ENCODE measurements around the gene IL1RN. TPM values are rescaled to one million over a fixed set of nuclear protein-coding genes. Genes with fewer than 3 reads are reported as not detected.

Gene IL1RN
- total and polyA plus RNA-seq, 10 of the 15 experiments (the other 5 are each of a cell fraction or from before 2014, with no cell fraction given), result 0.04 TPM; not detected in 7

DNA sequence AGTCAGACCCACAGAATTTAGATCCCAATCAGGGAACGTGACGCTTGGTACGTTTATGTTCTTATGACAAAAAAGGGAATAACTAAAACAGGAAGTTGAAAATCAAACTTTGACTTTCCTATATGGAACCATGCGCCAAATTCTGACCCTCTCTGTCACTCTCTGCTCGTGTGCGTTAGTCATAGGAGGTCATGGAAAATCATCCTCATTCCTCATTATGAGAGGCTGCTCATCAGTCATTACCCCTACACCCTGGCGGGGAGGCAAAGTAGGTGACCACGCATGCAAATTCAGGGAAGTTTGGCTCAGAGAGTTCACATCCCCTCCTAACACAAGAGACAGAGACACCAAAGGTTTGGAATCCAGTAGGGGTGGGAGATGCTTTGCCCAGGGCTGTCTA lies 44.1 kb upstream of the IL1RN start:
- intact Hi-C loops (cut with micrococcal nuclease; ENCODE audit: unreplicated experiment) (no loop called here), in situ Hi-C loops (cut with MboI) (no loop called here)
- DNase-seq (ENCODE audit: low read depth, low spot score) (no peak), FAIRE-seq (no peak), ATAC-seq (no peak)
- H3K36me3 ChIP-seq (ENCODE audit: control insufficient read depth in 2 of 2, insufficient read depth in 2 of 2, low read length in 1 of 2), result no peaks in the 10 kb centered on the region
- H3K9ac ChIP-seq (ENCODE audit: control insufficient read depth, insufficient read depth, low read length), result no peak overlapping the region
- H3K27me3 ChIP-seq (replicated peaks in 1 of 2; ENCODE audit: control insufficient read depth in 2 of 2, insufficient read depth in 2 of 2, low read length in 1 of 2), result no peaks in the 10 kb centered on the region; a peak in 1 of 4 replicates
- H2AFZ ChIP-seq (ENCODE audit: control insufficient read depth, low read depth, low read length), result no peak overlapping the region
- CTCF ChIA-PET, result interaction anchor here (1.1 to 11.8 kb wide), 4 partner anchors 10 to 154 kb away, joined by 3 to 182 read pairs (median 4); no protein-coding TSS in a partner anchor
- no peaks in the 10 kb centered on the region for H3K9me3 ChIP-seq (replicated peaks; ENCODE audit: control insufficient read depth, insufficient read depth, low read length)
- SMC1A ChIA-PET (ENCODE audit: uncharacterized antibody, unreplicated experiment), result interaction anchor here (1.0 to 2.5 kb wide), 3 partner anchors 8 to 54 kb away, joined by 3 to 10 read pairs (median 6); no protein-coding TSS in a partner anchor
- BruUV-seq (replicated peaks), result no TSS peak
- H3K4me2 ChIP-seq (ENCODE audit: control insufficient read depth, insufficient read depth), result no peak overlapping the region
- no peak for TF ChIP-seq EGR1 (IDR thresholded peaks at IDR 0.05; ENCODE audit: borderline replicate concordance in 1 of 2, low read depth in 2 of 2, low read length in 2 of 2)
- no peak for TF ChIP-seq HDGF (IDR thresholded peaks at IDR 0.05)
- no peak for TF ChIP-seq CBX5 (IDR thresholded peaks at IDR 0.05; ENCODE audit: low read depth)
- no peak for TF ChIP-seq KDM1A (IDR thresholded peaks at IDR 0.05; ENCODE audit: borderline replicate concordance)
- no peak for TF ChIP-seq NR2C1 (IDR thresholded peaks at IDR 0.05)
- no peak for TF ChIP-seq CEBPB (IDR thresholded peaks at IDR 0.05; ENCODE audit: borderline replicate concordance in 1 of 2, low read depth in 2 of 2, low read length in 2 of 2)
- TF ChIP-seq, protein P1, sequence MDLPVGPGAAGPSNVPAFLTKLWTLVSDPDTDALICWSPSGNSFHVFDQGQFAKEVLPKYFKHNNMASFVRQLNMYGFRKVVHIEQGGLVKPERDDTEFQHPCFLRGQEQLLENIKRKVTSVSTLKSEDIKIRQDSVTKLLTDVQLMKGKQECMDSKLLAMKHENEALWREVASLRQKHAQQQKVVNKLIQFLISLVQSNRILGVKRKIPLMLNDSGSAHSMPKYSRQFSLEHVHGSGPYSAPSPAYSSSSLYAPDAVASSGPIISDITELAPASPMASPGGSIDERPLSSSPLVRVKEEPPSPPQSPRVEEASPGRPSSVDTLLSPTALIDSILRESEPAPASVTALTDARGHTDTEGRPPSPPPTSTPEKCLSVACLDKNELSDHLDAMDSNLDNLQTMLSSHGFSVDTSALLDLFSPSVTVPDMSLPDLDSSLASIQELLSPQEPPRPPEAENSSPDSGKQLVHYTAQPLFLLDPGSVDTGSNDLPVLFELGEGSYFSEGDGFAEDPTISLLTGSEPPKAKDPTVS (IDR thresholded peaks at IDR 0.05; ENCODE audit: low read depth, low read length), result no peak
- TF ChIP-seq, protein P2, sequence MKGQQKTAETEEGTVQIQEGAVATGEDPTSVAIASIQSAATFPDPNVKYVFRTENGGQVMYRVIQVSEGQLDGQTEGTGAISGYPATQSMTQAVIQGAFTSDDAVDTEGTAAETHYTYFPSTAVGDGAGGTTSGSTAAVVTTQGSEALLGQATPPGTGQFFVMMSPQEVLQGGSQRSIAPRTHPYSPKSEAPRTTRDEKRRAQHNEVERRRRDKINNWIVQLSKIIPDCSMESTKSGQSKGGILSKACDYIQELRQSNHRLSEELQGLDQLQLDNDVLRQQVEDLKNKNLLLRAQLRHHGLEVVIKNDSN (IDR thresholded peaks at IDR 0.05; ENCODE audit: borderline replicate concordance, extremely low read length, insufficient read depth, low read depth, low read length), result no peak
- no peak for TF ChIP-seq HDAC2 (IDR thresholded peaks at IDR 0.05)
- TF ChIP-seq SP1 (IDR thresholded peaks at IDR 0.05; ENCODE audit: low read depth, low read length), result no peak
- TF ChIP-seq, protein P3, sequence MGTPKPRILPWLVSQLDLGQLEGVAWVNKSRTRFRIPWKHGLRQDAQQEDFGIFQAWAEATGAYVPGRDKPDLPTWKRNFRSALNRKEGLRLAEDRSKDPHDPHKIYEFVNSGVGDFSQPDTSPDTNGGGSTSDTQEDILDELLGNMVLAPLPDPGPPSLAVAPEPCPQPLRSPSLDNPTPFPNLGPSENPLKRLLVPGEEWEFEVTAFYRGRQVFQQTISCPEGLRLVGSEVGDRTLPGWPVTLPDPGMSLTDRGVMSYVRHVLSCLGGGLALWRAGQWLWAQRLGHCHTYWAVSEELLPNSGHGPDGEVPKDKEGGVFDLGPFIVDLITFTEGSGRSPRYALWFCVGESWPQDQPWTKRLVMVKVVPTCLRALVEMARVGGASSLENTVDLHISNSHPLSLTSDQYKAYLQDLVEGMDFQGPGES (IDR thresholded peaks at IDR 0.05), result no peak
- no peak for TF ChIP-seq ZBED1 (IDR thresholded peaks at IDR 0.05; ENCODE audit: borderline replicate concordance)
- no peak for TF ChIP-seq MXI1 (IDR thresholded peaks at IDR 0.05; ENCODE audit: low read depth, low read length)
- TF ChIP-seq ZSCAN29 (IDR thresholded peaks at IDR 0.05), result no peak
- TF ChIP-seq SRF (IDR thresholded peaks at IDR 0.05; ENCODE audit: low read depth in 2 of 2, low read length in 2 of 2), result no peak
- TF ChIP-seq, protein P4, sequence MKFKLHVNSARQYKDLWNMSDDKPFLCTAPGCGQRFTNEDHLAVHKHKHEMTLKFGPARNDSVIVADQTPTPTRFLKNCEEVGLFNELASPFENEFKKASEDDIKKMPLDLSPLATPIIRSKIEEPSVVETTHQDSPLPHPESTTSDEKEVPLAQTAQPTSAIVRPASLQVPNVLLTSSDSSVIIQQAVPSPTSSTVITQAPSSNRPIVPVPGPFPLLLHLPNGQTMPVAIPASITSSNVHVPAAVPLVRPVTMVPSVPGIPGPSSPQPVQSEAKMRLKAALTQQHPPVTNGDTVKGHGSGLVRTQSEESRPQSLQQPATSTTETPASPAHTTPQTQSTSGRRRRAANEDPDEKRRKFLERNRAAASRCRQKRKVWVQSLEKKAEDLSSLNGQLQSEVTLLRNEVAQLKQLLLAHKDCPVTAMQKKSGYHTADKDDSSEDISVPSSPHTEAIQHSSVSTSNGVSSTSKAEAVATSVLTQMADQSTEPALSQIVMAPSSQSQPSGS (IDR thresholded peaks at IDR 0.05; ENCODE audit: low read length), result no peak
- TF ChIP-seq NR2C2 (IDR thresholded peaks at IDR 0.05; ENCODE audit: borderline replicate concordance, control insufficient read depth, insufficient read length, low read depth), result no peak
- RAD21 ChIA-PET (ENCODE audit: unreplicated experiment), result interaction anchor here (1.3 kb wide), 1 partner anchor 97 kb away, joined by 3 read pairs; no protein-coding TSS in a partner anchor
- POLR2A ChIA-PET, result no interaction called here
- H3K27ac ChIP-seq (ENCODE audit: control insufficient read depth, insufficient read depth), result no peak overlapping the region
- no peak overlapping the region for H3K4me3 ChIP-seq
- no peaks in the 10 kb centered on the region for H4K20me1 ChIP-seq (ENCODE audit: control insufficient read depth, insufficient read depth)
- no peaks in the 10 kb centered on the region for H3K79me2 ChIP-seq (ENCODE audit: control insufficient read depth, insufficient read depth, low read length)
- H3K4me1 ChIP-seq (ENCODE audit: control insufficient read depth, insufficient read depth, low read length), result no peaks in the 10 kb centered on the region
- WGBS (ENCODE audit: insufficient coverage, insufficient replicate concordance, low lambda C conversion rate, missing lambda C conversion rate), result 9% methylated on average over 8 of the region's 8 CpGs

Measured in GM12878 (cell line).